Liver (tissue), 3 donors: ENCODE results near the gene AFDN.

Experiments used
- CTCF ChIP-seq: fragments of 150-350 bp; IDR thresholded peaks from 2 replicates; pipeline ENCODE4 v1.5.1; 2017; ENCODE audit warnings: improper control_type of control experiment, low read depth, low read length; ENCODE audit not compliant: missing input control
- EGR1 ChIP-seq, 2 donors: IDR thresholded peaks; 2 replicates each; pipeline ENCODE4 v1.6.1; 2016 to 2018; ENCODE audit warnings: antibody characterized with exemption in 2 of 2, low read depth in 2 of 2
- FOXA2 ChIP-seq: IDR thresholded peaks from 2 replicates; pipeline ENCODE4 v1.6.1; 2016; ENCODE audit warnings: antibody characterized with exemption
- JUND ChIP-seq, 2 donors: IDR thresholded peaks; 2 replicates each; pipeline ENCODE4 v1.6.1; 2016; ENCODE audit warnings: antibody characterized with exemption in 2 of 2
- MAX ChIP-seq: IDR thresholded peaks from 2 replicates; pipeline ENCODE4 v1.6.1; 2016; ENCODE audit warnings: antibody characterized with exemption
- REST ChIP-seq: IDR thresholded peaks from 2 replicates; pipeline ENCODE4 v1.6.1; 2016; ENCODE audit warnings: antibody characterized with exemption, mild to moderate bottlenecking
- RXRA ChIP-seq, 2 donors: IDR thresholded peaks; 2 replicates each; pipeline ENCODE4 v1.6.1; 2017 to 2018; ENCODE audit warnings: antibody characterized with exemption in 2 of 2, mild to moderate bottlenecking in 1 of 2
- SP1 ChIP-seq: IDR thresholded peaks from 2 replicates; pipeline ENCODE4 v1.6.1; 2018; ENCODE audit warnings: antibody characterized with exemption, mild to moderate bottlenecking
- TAF1 ChIP-seq: conservative IDR thresholded peaks from 2 replicates; pipeline ENCODE4 v1.6.1; 2016; ENCODE audit warnings: antibody characterized with exemption, mild to moderate bottlenecking
- YY1 ChIP-seq: IDR thresholded peaks from 2 replicates; pipeline ENCODE4 v1.6.1; 2016; ENCODE audit warnings: antibody characterized with exemption, mild to moderate bottlenecking
- TF ChIP-seq, protein P1 (sequence below): IDR thresholded peaks from 2 replicates; pipeline ENCODE4 v1.6.1; 2016; ENCODE audit warnings: antibody characterized with exemption
- donor health status: healthy.
- donor health status: healthy.

GRCh38 chr6:167870321-167870720 is 43.6 kb downstream of the AFDN start:
- no peak for TF ChIP-seq CTCF
- TF ChIP-seq TAF1 = no peak
- TF ChIP-seq JUND (IDR thresholded peaks at IDR 0.05) = no peak
- TF ChIP-seq SP1 = no peak
- TF ChIP-seq MAX = no peak
- TF ChIP-seq RXRA (IDR thresholded peaks at IDR 0.05) = no peak
- TF ChIP-seq, protein P1, sequence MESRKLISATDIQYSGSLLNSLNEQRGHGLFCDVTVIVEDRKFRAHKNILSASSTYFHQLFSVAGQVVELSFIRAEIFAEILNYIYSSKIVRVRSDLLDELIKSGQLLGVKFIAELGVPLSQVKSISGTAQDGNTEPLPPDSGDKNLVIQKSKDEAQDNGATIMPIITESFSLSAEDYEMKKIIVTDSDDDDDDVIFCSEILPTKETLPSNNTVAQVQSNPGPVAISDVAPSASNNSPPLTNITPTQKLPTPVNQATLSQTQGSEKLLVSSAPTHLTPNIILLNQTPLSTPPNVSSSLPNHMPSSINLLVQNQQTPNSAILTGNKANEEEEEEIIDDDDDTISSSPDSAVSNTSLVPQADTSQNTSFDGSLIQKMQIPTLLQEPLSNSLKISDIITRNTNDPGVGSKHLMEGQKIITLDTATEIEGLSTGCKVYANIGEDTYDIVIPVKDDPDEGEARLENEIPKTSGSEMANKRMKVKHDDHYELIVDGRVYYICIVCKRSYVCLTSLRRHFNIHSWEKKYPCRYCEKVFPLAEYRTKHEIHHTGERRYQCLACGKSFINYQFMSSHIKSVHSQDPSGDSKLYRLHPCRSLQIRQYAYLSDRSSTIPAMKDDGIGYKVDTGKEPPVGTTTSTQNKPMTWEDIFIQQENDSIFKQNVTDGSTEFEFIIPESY = no peak
- no peak for TF ChIP-seq EGR1 (IDR thresholded peaks at IDR 0.05; ENCODE audit: low read depth in 2 of 2)
- TF ChIP-seq YY1 = no peak
- TF ChIP-seq REST = no peak
- TF ChIP-seq FOXA2 = no peak
